HuH-7 (cell line): ENCODE results near the gene KCNJ8.
"Not testable (repeated sequence)": the region's sequence is repeated elsewhere in the genome, so short reads cannot be mapped to it uniquely, and the experiment has no call there.

ENCODE experiments used
- DNase-seq: peaks from one replicate; pipeline ENCODE4 v3.0.0; 2011; ENCODE audit warnings: low spot score

The KCNJ8 gene

DNA sequence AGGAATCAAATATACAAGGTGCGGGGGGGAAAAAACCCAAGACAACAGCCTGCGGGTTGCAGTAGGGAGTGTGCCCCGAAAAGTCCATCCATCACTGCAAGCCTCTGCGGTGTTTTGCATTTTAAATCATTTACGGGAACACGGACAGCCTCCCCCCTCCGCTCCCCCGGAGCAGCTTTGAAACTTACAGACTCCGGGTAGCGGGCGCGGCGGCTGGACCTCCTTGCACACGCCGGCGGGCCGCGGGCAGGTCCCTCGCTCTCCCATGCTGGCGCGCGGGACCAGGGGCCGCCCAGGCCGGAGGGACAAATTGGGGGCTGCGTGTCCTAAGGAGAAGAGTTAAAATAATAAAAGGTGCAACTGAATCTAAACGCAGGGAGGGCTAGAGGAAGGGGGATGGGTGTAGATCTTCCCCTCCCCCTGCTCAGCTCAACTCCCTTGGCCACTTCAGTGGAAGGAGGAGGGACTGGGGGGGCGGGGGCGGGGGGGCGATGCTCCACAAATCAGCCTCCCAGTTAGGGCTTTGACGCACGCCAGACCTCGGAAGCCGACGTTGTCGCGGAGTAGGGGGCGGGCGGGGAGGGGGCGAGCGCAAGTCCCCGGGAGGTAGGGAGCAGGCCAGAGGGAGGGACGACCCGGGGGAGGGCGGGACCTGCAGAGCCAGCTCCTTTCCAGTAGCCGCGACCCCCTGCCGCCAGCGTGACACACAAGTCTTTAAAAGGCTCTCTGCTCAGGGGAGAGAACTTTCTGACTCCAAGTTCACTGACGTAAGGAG, at the start of gene KCNJ8:
TSS of gene KCNJ8 (minus strand) at position 349 of the 775 bp plus-strand sequence. CDS start 1,090 bp downstream, outside the sequence.
- DNase-seq: peak; percentile 57

DNA sequence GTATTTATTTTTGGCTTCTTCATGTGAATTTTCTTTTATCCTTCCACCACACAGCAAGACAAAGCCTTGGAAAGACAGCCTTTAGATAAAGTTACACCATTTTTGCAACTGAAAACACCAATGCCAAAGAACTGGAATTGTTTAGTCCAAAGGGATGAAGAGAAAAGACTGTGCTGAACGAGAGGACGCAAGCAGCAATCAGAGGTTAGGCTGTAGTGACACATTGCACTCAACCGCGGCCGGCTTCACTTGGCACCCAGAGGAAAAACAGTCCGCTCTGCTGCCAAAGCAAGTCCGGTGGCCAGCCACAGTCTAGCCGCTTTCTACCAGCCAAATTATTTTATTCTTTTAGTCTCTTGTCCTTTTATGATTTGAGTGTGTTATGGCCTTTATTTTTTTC, 49.1 kb upstream of the KCNJ8 start:
- DNase-seq: no peak

DNA sequence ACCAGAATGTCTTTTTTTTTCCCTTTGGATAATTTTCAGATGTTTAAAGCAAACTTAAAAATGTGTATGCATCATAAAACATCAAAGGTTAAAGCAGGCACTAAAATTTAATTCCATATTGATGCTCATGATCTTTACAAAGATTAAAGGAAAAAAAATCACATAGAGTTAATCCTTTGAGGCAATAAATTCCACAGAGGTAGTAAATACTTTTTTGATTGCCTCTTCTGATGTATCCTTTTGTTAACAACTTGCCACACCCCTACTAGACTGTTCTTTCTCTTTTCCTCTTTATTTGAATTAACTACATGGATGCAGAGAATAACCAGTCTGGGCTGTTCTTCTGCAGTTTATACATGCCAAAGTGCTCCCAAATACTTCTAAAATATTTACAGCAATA, 45.2 kb upstream of the KCNJ8 start:
- no peak for DNase-seq

DNA sequence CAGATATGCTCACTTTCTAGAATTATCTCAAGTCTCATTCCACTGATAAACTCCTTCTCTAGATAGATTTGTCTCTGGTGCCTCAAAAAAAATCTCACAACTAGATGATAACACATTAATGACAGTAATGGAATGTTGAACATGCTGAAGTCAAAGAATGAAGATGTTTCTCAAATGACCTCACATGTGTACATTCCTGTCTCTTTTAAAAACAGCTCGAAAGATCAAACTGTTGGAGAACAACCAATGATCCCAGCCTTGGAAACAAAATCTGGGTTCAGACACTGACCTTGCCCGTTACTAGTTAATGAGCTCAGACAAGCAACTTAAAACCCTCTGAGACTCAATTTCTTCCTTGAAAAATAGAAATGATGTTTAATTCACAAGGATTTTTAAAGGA, 44.7 kb upstream of the KCNJ8 start:
- DNase-seq: no peak

DNA sequence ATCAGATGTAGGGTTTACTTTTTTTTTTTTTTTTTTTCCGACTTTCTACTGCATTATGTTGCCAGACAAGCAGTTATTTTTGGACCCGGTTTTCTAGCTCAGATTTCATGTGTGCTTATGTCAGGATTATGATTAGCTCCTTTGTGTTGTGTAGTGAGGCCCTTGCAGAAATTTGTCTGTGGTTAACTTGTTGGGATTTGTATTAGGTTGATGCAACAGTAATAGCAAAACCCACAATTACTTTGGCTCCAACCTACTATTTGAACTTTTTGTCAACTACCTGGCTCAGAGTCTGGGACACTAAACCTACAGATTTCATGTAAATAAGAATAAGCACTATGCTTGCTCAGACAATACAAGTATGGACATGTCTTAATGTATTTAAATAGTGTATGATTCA, 44.1 kb upstream of the KCNJ8 start:
- no peak for DNase-seq

DNA sequence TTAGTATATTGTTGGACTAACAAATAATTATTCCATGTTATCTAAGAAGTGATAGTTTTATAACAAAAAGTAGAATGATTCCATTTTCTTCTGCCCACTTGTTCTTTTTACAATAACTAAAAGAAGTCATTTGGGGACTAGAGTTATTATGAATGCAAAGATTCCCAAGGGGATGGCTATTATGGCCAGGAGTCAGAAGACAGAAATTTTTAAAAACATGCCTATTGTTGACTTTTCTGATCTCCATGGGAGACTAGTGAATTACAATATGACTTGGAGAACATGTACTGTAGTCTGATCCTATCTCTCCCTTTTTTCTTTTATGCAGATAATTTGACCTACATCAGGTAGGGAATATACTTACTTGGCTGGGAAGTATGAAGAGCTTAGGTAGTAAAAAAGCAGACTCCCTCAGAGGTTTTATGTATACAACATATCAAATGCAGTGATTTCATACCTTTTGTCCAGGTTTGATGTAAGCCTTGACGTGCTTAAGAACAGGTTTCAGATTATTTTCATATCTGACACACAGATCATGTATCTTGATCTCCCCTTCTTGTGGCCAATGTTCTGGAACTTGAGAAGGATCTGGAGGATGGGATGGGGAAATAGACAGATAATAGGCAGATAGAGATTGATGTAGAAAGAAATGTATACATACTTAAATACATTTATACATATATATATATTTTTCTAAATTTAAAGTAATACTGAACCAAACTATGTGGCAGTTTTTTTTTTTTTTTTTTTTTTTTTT, 41.0 kb upstream of the KCNJ8 start:
- DNase-seq: no peak

DNA sequence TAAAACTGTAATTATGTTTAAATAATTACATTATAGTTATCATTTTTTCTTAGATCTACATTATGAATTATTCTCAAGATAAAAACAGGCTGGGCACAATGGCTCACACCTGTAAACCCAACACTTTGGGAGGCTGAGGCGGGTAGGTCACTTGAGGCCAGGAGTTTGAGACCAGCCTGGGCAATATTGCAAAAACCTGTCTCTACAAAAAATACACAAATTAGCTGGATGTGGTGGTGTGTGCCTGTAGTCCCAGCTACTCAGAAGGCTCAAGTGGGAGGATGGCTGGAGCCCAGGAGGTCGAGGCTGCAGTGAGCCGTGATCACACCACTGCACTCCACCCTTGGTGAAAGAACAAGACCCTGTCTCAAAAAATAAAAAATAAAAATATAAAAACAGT, 40.3 kb upstream of the KCNJ8 start:
- DNase-seq: no peak

DNA sequence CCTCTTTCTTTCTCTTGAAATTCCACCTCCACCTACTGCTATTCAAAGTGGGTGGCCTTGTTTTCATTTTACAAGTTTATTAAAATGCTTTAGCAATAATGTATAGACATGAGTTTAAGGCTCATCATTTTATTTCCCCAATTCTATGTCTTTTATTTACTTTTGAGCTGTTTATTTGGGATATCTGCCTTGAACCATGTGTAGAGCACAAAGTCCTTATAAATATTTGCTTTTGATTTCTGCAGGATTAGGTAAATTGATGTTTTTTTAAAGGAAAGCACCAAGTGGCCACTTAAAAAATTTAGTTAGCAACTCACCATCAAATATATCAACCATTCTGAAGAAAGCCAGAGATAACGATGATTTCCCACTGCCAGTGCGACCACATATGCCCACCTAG, 39.8 kb upstream of the KCNJ8 start:
- no peak for DNase-seq

DNA sequence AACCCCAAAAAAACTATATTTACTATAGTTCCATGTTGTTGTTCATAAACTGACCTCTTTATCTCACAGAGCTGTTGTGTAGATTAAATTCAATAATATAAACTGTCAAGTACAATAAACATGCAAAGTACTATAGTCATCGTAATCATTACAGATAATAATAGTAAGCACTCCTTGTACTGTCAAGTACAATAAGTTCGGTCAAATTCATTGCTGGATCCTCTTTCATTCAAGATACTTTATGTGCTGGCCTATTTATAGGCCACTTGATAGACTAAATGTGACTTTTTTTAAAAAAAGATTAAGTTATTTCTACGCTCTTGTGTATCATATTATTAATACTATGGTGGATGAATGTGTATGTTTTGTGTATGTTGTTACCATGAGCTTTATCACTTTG, 39.2 kb upstream of the KCNJ8 start:
- DNase-seq: no peak

DNA sequence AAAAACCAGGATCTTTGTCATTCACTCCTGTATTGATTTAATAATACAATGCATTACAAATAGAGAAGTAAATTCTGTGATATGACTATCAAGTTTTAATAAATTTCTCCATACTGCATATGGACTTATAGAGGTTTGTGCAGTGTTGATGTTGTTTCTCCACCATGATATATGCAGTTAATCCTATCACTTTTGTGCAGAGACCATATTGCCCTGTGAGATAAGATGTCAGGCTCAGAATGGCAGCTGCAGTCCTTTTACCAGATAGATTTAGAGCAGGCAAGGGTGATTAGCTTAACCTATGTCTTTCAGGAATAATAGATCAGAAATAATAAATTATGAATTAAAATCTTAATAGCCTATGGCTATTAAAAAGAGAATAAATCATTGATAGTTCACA, 38.6 kb upstream of the KCNJ8 start:
- no peak for DNase-seq

DNA sequence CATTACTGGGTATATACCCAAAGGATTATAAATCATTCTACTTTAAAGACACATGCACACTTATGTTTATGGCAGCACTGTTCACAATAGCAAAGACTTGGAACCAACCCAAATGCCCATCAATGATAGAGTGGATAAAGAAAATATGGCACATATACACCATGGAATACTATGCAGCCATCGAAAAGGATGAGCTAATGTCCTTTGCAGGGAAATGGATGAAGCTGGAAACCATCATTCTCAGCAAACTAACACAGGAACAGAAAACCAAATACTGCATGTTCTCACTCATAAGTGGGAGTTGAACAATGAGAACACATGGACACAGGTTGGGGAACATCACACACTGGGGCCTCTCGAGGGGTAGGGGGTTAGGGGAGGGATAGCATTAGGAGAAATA, 37.8 kb upstream of the KCNJ8 start:
- DNase-seq: not testable (repeated sequence)

DNA sequence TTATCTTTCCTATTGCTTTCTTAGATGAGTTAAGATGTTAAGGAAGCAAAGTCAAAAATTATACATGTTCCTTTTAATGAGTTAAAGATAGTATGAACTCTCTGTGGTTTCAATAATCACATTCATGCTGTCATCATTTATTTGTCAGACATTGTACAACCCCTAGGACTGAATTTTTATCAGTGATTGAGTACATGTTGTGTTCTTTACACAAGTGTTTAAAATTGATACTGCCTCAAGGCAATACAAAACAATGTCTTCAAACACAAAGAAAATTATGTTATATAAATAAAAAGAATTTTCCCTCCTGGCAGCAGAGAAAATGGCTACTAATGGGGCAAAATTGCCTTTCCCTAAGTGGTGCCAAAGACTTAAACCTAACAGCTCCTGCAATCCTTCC, 34.6 kb upstream of the KCNJ8 start:
- no peak for DNase-seq

DNA sequence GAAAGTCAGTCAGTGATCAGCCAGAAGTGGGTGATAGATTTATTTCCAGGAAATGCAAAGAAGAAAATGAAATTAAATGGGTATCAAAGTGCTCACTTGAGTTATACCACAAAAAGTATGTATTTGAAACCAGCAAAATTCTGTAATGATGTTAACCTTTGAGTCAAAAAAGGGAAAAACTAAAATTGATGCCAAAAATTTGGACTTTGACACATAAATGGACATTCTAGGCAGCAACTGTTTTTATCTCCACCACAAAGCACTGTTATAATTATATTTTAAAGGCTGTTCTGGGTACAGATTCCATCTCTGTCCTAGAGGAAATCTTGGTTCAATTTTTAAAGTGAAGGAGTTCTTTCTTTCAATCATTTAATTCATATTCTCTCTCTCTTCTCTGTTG, 31.7 kb upstream of the KCNJ8 start:
- DNase-seq: no peak

DNA sequence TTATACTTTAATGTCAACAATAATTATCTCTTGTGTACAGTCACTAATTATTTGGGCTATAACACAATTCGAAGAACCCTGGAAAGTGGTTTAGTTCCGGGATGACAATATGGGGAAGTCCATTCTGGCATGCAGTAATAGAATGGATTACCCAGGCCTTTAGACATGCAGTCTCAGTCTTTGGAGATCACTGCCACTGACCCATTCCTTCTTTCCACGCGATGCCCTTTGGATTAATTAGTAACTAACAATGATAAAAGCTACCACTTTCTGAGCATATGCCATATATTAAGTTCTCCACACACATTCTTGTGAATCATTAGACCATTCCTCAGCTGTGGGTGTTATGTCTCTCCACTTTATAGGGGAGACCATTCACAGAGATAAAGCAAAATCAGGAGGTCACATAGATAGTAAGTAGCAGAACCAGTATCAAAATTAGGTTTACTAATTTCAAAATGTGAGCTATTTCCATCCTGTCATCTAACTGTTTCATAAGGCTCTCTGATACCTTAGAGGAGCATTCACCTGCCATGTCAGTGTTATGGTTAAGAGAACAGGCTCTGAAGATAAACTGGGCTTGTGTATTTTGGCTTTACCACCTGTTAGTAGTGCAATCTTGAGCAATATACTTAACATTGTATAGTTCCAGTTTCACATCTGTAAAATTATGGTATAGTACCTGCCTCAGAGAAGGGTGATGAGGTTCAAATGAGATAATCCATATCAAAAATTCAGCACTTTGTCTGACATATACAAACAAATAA, 27.2 kb upstream of the KCNJ8 start:
- no peak for DNase-seq

DNA sequence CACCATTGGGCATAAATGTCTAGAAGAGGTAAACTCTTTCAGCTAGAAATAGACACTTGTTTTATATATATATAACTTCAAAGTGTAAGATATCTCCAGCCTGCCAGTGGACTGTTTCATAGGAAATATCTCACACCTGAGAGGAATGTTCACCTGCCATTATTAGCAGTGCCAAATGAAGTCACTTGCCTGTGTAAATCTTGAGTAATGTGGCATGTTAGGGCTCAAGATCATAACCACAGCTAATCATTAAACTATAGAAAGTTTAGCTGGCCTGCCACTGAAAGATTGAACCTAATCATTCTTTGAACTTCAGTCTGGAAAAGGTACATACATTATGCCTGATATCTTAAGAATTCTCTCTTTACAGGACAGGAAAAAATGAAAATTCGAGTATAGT, 25.5 kb upstream of the KCNJ8 start:
- DNase-seq: no peak

DNA sequence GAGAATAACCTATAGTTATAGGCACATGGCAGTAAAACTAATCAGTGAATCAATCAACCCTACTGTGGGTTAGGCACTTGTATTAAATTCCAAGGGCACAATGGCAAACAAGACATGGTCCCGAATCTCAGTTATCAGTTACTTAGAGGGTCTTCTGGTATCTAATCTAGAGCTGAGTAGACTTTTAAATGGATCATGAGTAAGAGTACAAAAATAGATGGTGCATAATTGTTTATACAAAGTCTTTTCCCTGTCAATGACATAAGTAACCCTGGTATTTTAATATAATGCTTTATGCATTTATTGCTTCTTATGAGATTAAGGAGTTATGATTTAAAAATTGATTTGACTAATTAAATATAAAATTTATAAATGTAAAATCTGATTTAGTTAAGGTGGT, 23.0 kb upstream of the KCNJ8 start:
- DNase-seq: no peak

DNA sequence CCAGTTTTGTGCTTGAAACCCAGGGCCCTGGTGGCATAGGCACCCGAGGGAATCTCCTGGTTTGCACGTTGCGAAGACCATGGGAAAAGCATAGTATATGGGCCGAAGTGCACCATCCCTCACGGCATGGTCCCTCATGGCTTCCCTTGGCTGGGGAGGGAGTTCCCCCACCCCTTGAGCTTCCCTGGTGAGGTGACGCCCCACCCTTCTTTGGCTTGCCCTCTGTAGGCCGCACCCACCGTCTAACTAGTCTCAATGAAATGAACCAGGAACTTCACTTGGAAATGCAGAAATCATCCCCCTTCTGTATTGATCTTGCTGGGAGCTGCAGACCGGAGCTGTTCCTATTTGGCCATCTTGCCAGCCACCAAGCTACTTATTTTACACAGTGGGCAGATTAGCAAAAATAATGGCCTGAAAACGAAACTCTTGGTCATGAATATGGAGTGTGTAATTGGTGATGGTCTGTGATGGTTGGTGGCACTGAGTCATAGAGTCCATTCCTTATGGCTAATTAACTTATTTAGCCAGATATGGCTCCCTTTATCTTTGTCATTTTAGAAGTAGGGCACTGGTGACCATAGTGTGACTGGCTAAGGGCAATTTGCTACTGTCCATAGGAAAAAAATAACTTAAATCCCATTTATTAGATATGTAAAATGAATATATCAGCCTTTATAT, 21.3 kb upstream of the KCNJ8 start:
- DNase-seq: no peak

DNA sequence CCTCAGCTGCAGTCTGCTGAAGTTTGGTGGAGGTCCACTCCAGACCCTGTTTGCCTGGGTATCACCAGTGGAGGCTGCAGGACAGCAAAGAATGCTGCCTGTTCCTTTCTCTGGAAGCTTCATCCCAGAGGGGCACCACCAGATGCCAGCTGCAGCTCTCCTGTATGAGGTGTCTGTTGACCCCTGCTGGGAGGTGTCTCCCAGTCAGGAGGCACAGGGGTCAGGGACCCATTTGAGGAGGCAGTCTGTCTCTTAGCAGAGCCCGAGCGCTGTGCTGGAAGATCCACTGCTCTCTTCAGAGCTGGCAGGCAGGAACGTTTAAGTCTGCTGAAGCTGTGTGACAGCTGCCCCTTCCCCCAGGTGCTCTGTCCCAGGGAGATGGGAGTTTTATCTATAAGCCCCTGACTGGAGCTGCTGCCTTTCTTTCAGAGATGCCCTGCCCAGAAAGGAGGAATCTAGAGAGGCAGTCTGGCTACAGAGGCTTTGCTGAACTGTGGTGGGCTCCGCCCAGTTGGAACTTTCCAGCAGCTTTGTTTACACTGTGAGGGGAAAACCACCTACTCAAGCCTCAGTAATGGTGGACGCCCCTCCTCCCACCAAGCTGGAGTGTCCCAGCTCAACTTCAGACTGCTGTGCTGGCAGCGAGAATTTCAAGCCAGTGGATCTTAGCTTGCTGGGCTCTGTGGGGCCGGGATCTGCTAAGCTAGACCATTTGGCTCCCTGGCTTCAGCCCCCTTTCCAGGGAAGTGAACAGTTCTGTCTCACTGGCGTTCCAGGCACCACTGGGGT, 20.5 kb upstream of the KCNJ8 start:
- not testable (repeated sequence) for DNase-seq

DNA sequence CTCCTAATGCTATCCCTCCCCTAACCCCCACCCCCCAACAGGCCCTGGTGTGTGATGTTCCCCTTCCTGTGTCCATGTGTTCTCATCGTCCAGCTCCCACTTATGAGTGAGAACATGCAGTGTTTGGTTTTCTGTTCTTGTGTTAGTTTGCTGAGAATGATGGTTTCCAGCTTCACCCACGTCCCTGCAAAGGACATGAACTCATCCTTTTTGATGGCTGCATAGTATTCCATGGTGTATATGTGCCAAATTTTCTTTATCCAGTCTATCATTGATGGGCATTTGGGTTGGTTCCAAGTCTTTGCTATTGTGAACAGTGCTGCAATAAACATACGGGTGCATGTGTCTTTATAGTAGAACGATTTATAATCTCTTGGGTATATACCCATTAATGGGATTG, 15.2 kb upstream of the KCNJ8 start:
- not testable (repeated sequence) for DNase-seq

DNA sequence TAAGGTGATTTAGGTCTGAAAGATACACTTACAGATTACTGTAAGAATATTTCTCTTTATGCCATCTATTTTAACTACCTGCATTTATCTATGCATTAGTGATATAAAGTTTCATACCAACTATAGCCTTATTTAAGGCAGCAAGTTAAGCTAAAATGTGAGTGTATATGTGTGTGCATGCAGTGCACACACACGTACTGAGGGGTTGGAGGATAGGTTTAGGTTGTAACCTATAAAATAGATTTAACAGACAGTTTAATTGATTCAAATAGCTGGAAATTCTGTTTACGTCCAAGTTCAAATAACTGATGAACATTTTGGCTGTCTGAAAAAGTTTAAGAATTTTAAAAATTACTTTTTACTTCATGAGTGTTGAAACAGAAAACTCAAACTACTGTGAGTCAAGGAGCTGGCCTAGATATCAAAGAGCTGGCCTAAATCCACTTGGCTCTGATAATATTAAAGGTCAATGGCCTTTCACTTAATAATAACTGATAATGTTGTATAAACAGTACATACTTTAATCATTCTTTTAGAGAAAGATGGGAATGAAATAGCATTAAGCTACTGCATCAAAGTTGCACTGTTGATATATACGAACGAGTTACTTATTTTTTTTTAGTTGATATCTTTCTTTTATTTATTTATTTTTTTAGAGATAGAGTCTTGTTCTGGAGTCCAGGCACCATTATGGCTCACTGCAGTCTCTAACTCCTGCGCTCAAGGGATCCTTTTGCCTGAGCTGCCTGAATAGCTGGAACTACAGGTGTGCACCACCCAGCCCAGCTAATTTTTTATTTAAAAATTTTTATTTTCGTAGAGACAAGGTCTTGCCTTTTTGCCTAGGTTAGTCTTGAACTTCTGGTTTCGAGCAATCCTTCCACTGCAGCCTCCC, 13.8 kb upstream of the KCNJ8 start:
- no peak for DNase-seq
